Measurements from ENCODE around the gene ABL1. TPM values are rescaled to one million over a fixed set of nuclear protein-coding genes. Genes with fewer than 3 reads are reported as not detected.

The ABL1 gene
- total RNA-seq, 1 experiment from 2014 or later: 78.6 TPM

DNA sequence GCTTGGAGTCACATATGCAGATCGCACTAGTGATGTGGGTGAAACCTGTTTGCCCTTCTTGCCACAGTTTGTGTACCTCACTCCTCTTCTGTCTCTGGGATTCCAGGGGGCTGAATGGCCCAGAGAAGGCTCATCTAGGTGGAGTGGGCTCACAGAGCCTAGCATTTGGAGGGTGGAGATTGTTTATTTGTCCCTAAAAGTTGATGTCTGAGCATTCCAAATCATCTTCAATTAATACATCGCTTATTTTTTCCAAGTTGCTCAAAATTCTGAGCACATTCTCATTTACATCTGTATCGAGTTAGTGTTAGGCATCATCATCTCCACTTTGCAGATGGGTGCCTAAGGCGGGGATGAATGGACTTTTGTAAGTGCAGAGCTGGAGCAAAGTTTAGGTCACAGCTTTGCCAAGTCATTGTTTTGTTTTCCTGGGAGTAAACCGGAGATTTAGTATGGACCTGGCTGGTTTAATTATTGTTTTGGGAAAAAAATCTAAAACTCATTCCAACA, 2.0 kb downstream of the ABL1 start:
- BruUV-seq (replicated peaks): no TSS peak
- POLR2A ChIA-PET (ENCODE audit: low non-redundant PET): no interaction called here
- Histone ChIP-seq H3K4me3 (ENCODE audit: low read depth, low read length, poor library complexity, severe bottlenecking) (peak overlapping the region; percentile 62), H3K4me1 (ENCODE audit: insufficient read depth, low read length, poor library complexity, severe bottlenecking) (peaks cover 64% of the 10 kb centered on the region), H3K36me3 (ENCODE audit: insufficient read depth, low read length, poor library complexity, severe bottlenecking) (no peaks in the 10 kb centered on the region), H3K27ac (ENCODE audit: low read depth, low read length, poor library complexity, severe bottlenecking) (peak overlapping the region; percentile 92), H3K9me3 (ENCODE audit: low read depth, low read length, poor library complexity, severe bottlenecking) (no peaks in the 10 kb centered on the region), H3K27me3 (replicated peaks; ENCODE audit: insufficient read depth, low read depth, low read length, poor library complexity) (no peaks in the 10 kb centered on the region)
- intact Hi-C loops (cut with micrococcal nuclease; ENCODE audit: unreplicated experiment): no loop called here
- no peak for DNase-seq (ENCODE audit: low spot score)
- TF ChIP-seq EZH2 (IDR thresholded peaks at IDR 0.05; ENCODE audit: borderline replicate concordance, low read depth, low read length, poor library complexity, severe bottlenecking): no peak
- TF ChIP-seq, protein P1, sequence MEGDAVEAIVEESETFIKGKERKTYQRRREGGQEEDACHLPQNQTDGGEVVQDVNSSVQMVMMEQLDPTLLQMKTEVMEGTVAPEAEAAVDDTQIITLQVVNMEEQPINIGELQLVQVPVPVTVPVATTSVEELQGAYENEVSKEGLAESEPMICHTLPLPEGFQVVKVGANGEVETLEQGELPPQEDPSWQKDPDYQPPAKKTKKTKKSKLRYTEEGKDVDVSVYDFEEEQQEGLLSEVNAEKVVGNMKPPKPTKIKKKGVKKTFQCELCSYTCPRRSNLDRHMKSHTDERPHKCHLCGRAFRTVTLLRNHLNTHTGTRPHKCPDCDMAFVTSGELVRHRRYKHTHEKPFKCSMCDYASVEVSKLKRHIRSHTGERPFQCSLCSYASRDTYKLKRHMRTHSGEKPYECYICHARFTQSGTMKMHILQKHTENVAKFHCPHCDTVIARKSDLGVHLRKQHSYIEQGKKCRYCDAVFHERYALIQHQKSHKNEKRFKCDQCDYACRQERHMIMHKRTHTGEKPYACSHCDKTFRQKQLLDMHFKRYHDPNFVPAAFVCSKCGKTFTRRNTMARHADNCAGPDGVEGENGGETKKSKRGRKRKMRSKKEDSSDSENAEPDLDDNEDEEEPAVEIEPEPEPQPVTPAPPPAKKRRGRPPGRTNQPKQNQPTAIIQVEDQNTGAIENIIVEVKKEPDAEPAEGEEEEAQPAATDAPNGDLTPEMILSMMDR (conservative IDR thresholded peaks at IDR 0.05; ENCODE audit: low read depth, low read length): no peak
- CTCF ChIA-PET: no interaction called here

DNA sequence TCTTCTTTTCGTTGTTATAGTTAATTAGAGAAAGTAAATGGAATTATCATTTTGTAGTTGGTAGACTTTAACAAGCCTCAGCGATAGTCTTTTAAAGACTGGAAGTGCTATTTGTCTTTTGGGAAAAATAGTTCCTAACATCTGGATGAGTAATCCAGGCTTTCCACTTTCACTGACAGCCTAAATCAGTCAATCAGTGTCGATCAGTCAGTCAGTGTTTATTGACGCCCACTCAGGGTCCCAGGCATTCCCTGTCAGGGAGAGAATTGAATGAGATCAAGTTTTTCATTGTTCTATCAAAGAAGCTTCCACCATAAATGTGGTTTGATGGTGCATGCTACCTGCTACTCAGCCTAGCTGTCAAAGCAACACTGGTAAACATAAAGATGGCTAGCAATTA, 2.6 kb downstream of the ABL1 start:
- H3K36me3 ChIP-seq (ENCODE audit: insufficient read depth, low read length, poor library complexity, severe bottlenecking): no peaks in the 10 kb centered on the region
- peak overlapping the region; percentile 62 for H3K4me3 ChIP-seq (ENCODE audit: low read depth, low read length, poor library complexity, severe bottlenecking)
- no TSS peak for BruUV-seq (replicated peaks)
- H3K9me3 ChIP-seq (ENCODE audit: low read depth, low read length, poor library complexity, severe bottlenecking): no peaks in the 10 kb centered on the region
- no peaks in the 10 kb centered on the region for H3K27me3 ChIP-seq (replicated peaks; ENCODE audit: insufficient read depth, low read depth, low read length, poor library complexity)
- peak overlapping the region; percentile 92 for H3K27ac ChIP-seq (ENCODE audit: low read depth, low read length, poor library complexity, severe bottlenecking)
- CTCF ChIA-PET: no interaction called here
- DNase-seq (ENCODE audit: low spot score): no peak
- intact Hi-C loops (cut with micrococcal nuclease; ENCODE audit: unreplicated experiment): no loop called here
- peaks cover 69% of the 10 kb centered on the region for H3K4me1 ChIP-seq (ENCODE audit: insufficient read depth, low read length, poor library complexity, severe bottlenecking)
- TF ChIP-seq EZH2 (IDR thresholded peaks at IDR 0.05; ENCODE audit: borderline replicate concordance, low read depth, low read length, poor library complexity, severe bottlenecking): no peak
- TF ChIP-seq, protein P1 (conservative IDR thresholded peaks at IDR 0.05; ENCODE audit: low read depth, low read length): no peak
- POLR2A ChIA-PET (ENCODE audit: low non-redundant PET): no interaction called here

DNA sequence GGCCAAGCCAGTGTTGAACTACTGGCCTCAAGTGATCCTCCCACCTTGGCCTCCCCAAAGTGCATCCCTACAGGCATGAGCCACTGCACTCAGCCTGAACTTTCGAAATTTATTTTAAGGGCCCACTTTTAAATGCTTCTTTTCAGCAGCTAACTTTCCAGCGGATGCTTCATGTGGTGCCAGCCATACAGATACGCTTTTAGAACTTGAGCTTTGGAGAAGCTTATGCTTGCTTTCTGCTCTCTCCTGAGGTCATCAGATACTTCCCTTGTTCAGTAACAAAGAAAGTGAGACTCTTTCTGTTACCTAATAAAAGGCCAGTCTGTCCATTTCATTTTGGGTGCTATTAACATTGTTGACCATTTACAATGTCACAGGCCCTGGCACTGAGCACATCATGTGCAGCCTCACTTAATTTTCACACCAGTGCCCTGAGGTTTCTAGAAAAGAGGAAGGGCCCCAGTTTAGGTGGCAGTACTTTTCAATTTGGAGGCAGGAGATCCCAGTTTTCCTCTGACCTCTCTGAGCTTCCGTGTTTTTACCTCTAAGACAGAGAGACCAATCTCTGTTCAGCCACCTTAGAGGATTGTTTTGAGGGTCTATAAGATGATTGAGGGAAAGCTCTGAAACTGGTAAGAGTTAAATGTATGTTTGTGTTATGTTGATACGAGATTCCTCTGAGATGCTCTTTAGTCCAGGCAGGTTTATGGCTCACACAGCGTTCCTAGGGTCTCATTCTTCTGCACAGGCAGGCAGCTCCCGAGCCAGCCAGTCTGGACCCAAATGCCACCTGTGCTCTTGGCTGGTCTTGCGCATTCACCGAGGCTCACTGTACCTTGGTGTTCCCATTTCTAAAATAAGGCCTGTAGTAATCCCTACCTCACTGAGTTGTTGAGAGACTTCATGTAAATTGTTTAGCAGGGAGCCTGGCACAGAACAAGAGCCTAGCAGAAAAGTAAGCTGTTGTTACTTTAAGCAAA, 4.4 kb downstream of the ABL1 start:
- peaks cover 75% of the 10 kb centered on the region for H3K4me1 ChIP-seq (ENCODE audit: insufficient read depth, low read length, poor library complexity, severe bottlenecking)
- H3K27ac ChIP-seq (ENCODE audit: low read depth, low read length, poor library complexity, severe bottlenecking): peak overlapping the region; percentile 68
- DNase-seq (ENCODE audit: low spot score): no peak
- CTCF ChIA-PET: interaction anchor here (0.5 to 0.7 kb wide), 2 partner anchors 109 to 317 kb away, joined by 3 read pairs; no protein-coding TSS in a partner anchor
- TF ChIP-seq EZH2 (IDR thresholded peaks at IDR 0.05; ENCODE audit: borderline replicate concordance, low read depth, low read length, poor library complexity, severe bottlenecking): no peak
- TF ChIP-seq, protein P1 (conservative IDR thresholded peaks at IDR 0.05; ENCODE audit: low read depth, low read length): no peak
- no peaks in the 10 kb centered on the region for H3K9me3 ChIP-seq (ENCODE audit: low read depth, low read length, poor library complexity, severe bottlenecking)
- H3K36me3 ChIP-seq (ENCODE audit: insufficient read depth, low read length, poor library complexity, severe bottlenecking): no peaks in the 10 kb centered on the region
- POLR2A ChIA-PET (ENCODE audit: low non-redundant PET): interaction anchor here (0.6 kb wide), 1 partner anchor 1494 kb away, joined by 3 read pairs; no protein-coding TSS in a partner anchor
- H3K27me3 ChIP-seq (replicated peaks; ENCODE audit: insufficient read depth, low read depth, low read length, poor library complexity): no peaks in the 10 kb centered on the region
- H3K4me3 ChIP-seq (ENCODE audit: low read depth, low read length, poor library complexity, severe bottlenecking): peak overlapping the region; percentile 16
- intact Hi-C loops (cut with micrococcal nuclease; ENCODE audit: unreplicated experiment): no loop called here
- no TSS peak for BruUV-seq (replicated peaks)

Measured in A673 (cell line).